Activated CD4-positive, alpha-beta T cell treated with anti-CD3 and anti-CD28 coated beads, Interleukin-2, amount 50 U/mL, for 1 hour (primary cell): ENCODE measurements around the gene SPATA2.

Source experiments
- DNase-seq: peaks from one replicate; pipeline ENCODE4 v3.0.0-alpha.2; 2020

The SPATA2 gene

GRCh38 chr20:49853640-49854039 lies 61.7 kb downstream of the SPATA2 start:
- DNase-seq, result no peak
